ENCODE results near the gene LRRC41.

Gene LRRC41

GRCh38 chr1:46344481-46344880, 41.1 kb upstream of the LRRC41 start:
- Histone ChIP-seq H3K27me3 (replicated peaks; ENCODE audit: insufficient read depth, low read length) (no peaks in the 10 kb centered on the region), H3K79me2 (ENCODE audit: low read length) (peaks cover 43% of the 10 kb centered on the region), H3K4me3 (ENCODE audit: low read length) (no peak overlapping the region), H3K4me1 (ENCODE audit: low read length) (peaks cover 11% of the 10 kb centered on the region), H3K9me3 (replicated peaks; ENCODE audit: insufficient read depth, low read length) (no peaks in the 10 kb centered on the region), H3K4me2 (ENCODE audit: low read depth, low read length) (no peak overlapping the region), H2AFZ (ENCODE audit: low read length) (no peak overlapping the region), H4K20me1 (ENCODE audit: insufficient read depth, low read length) (no peaks in the 10 kb centered on the region), H3K36me3 (replicated peaks; ENCODE audit: insufficient read depth, low read length) (peaks cover 6% of the 10 kb centered on the region), H3K9ac (ENCODE audit: low read length) (no peak overlapping the region), H3K9me2 (replicated peaks; ENCODE audit: insufficient read depth, low read length) (no peaks in the 10 kb centered on the region), H3K27ac (ENCODE audit: low read length) (no peak overlapping the region), H3F3A (ENCODE audit: insufficient read depth, low read length) (peaks cover 22% of the 10 kb centered on the region; the same call in 1 of the 2 replicates)
- TF ChIP-seq EZH2 (optimal IDR thresholded peaks at IDR 0.05; ENCODE audit: low read depth, low read length), result no peak
- no peak for DNase-seq

- DNase-seq, result no peak
- no peaks in the 10 kb centered on the region for H3K27me3 ChIP-seq (replicated peaks; ENCODE audit: insufficient read depth, low read length)
- peaks cover 22% of the 10 kb centered on the region; the same call in 1 of the 2 replicates for H3F3A ChIP-seq (ENCODE audit: insufficient read depth, low read length)
- H3K36me3 ChIP-seq (replicated peaks; ENCODE audit: insufficient read depth, low read length), result peaks cover 3% of the 10 kb centered on the region; the same call in 1 of the 2 replicates
- no peak overlapping the region for H3K27ac ChIP-seq (ENCODE audit: low read length)
- no peak overlapping the region for H3K9ac ChIP-seq (ENCODE audit: low read length)
- H3K4me2 ChIP-seq (ENCODE audit: low read depth, low read length), result no peak overlapping the region
- H3K9me2 ChIP-seq (replicated peaks; ENCODE audit: insufficient read depth, low read length), result no peaks in the 10 kb centered on the region
- H3K4me3 ChIP-seq (ENCODE audit: low read length), result no peak overlapping the region
- no peaks in the 10 kb centered on the region for H3K9me3 ChIP-seq (replicated peaks; ENCODE audit: insufficient read depth, low read length)
- H2AFZ ChIP-seq (ENCODE audit: low read length), result no peak overlapping the region
- H3K4me1 ChIP-seq (ENCODE audit: low read length), result peaks cover 13% of the 10 kb centered on the region
- peaks cover 41% of the 10 kb centered on the region for H3K79me2 ChIP-seq (ENCODE audit: low read length)
- TF ChIP-seq EZH2 (optimal IDR thresholded peaks at IDR 0.05; ENCODE audit: low read depth, low read length), result no peak
- no peaks in the 10 kb centered on the region for H4K20me1 ChIP-seq (ENCODE audit: insufficient read depth, low read length)
Measured at GRCh38 chr1:46343705-46344104, 40.3 kb upstream of the LRRC41 start.

GRCh38 chr1:46343351-46343695, 39.9 kb upstream of the LRRC41 start:
- Histone ChIP-seq H3K4me2 (ENCODE audit: low read depth, low read length) (no peak overlapping the region), H3K4me1 (ENCODE audit: low read length) (peaks cover 13% of the 10 kb centered on the region), H3K9me2 (replicated peaks; ENCODE audit: insufficient read depth, low read length) (no peaks in the 10 kb centered on the region), H4K20me1 (ENCODE audit: insufficient read depth, low read length) (no peaks in the 10 kb centered on the region), H3K27ac (ENCODE audit: low read length) (no peak overlapping the region), H3K4me3 (ENCODE audit: low read length) (no peak overlapping the region), H3K9me3 (replicated peaks; ENCODE audit: insufficient read depth, low read length) (no peaks in the 10 kb centered on the region), H2AFZ (ENCODE audit: low read length) (no peak overlapping the region), H3K9ac (ENCODE audit: low read length) (no peak overlapping the region), H3F3A (ENCODE audit: insufficient read depth, low read length) (peaks cover 22% of the 10 kb centered on the region; the same call in 1 of the 2 replicates), H3K27me3 (replicated peaks; ENCODE audit: insufficient read depth, low read length) (no peaks in the 10 kb centered on the region), H3K79me2 (ENCODE audit: low read length) (peaks cover 41% of the 10 kb centered on the region), H3K36me3 (replicated peaks; ENCODE audit: insufficient read depth, low read length) (peaks cover 3% of the 10 kb centered on the region; the same call in 1 of the 2 replicates)
- no peak for DNase-seq
- no peak for TF ChIP-seq EZH2 (optimal IDR thresholded peaks at IDR 0.05; ENCODE audit: low read depth, low read length)
- TF ChIP-seq CTCF (IDR thresholded peaks at IDR 0.05; ENCODE audit: low read length), result no peak
- no peak for TF ChIP-seq EZH2phosphoT487 (IDR thresholded peaks at IDR 0.05; ENCODE audit: low read length)

GRCh38 chr1:46342677-46343350, 39.4 kb upstream of the LRRC41 start:
- peaks cover 41% of the 10 kb centered on the region for H3K79me2 ChIP-seq (ENCODE audit: low read length)

More at GRCh38 chr1:46342677-46343350, 39.4 kb upstream of the LRRC41 start:
- Histone ChIP-seq H3K27ac (ENCODE audit: low read length) (no peak overlapping the region), H3K4me3 (ENCODE audit: low read length) (no peak overlapping the region), H3K4me2 (ENCODE audit: low read depth, low read length) (no peak overlapping the region), H3K9me2 (replicated peaks; ENCODE audit: insufficient read depth, low read length) (no peaks in the 10 kb centered on the region), H3K27me3 (replicated peaks; ENCODE audit: insufficient read depth, low read length) (no peaks in the 10 kb centered on the region), H3K4me1 (ENCODE audit: low read length) (peaks cover 13% of the 10 kb centered on the region), H3K9ac (ENCODE audit: low read length) (no peak overlapping the region), H3K36me3 (replicated peaks; ENCODE audit: insufficient read depth, low read length) (peaks cover 3% of the 10 kb centered on the region; the same call in 1 of the 2 replicates), H3K9me3 (replicated peaks; ENCODE audit: insufficient read depth, low read length) (no peaks in the 10 kb centered on the region), H2AFZ (ENCODE audit: low read length) (no peak overlapping the region), H4K20me1 (ENCODE audit: insufficient read depth, low read length) (no peaks in the 10 kb centered on the region), H3F3A (ENCODE audit: insufficient read depth, low read length) (peaks cover 22% of the 10 kb centered on the region; the same call in 1 of the 2 replicates)
- TF ChIP-seq EZH2 (optimal IDR thresholded peaks at IDR 0.05; ENCODE audit: low read depth, low read length) (no peak), EZH2phosphoT487 (IDR thresholded peaks at IDR 0.05; ENCODE audit: low read length) (no peak), CTCF (IDR thresholded peaks at IDR 0.05; ENCODE audit: low read length) (no peak)
- DNase-seq, result no peak
